Measurements from ENCODE around the gene SLC17A1. TPM values are rescaled to one million over a fixed set of nuclear protein-coding genes. Genes with fewer than 3 reads are reported as not detected.

The SLC17A1 gene
- total and polyA plus RNA-seq, 2 donors (not counting 3 experiments of a cell fraction or from before 2014, with no cell fraction given), result not detected

DNA sequence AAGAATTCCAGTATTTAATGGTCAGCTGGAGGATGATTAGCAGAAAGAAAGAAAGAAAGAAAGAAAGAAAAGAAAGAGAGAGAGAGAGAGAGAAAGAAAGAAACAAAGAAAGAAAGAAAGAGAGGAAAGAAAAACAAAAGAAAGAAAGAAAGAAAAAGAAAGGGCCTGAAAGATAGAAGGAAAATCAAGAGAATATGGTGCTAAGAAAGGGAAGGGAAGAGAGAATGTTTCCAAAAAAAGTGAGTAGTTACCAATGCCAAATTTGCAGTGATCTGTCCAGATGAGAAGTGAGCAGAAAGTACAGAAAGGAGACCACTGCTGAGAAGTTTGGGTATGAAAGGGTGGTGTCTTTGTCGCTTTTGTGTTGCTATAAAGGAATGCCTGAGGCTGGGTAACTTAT lies 50.7 kb downstream of the SLC17A1 start:
- no peak overlapping the region for H2AFZ ChIP-seq (ENCODE audit: low read depth, low read length)
- ChIA-PET POLR2A (no interaction called here), CTCF (no interaction called here)
- no peaks in the 10 kb centered on the region for H3K79me2 ChIP-seq (ENCODE audit: control insufficient read depth, insufficient read depth, low read length)
- H4K20me1 ChIP-seq (replicated peaks; ENCODE audit: control insufficient read depth, extremely low read depth, insufficient read depth, low read length), result no peaks in the 10 kb centered on the region
- H3K4me1 ChIP-seq (ENCODE audit: control insufficient read depth, extremely low read depth, insufficient read depth, low read length), result no peaks in the 10 kb centered on the region
- no peaks in the 10 kb centered on the region for H3K9me1 ChIP-seq (replicated peaks; ENCODE audit: control insufficient read depth, extremely low read depth, insufficient read depth, low read length)
- DNase-seq (ENCODE audit: low read depth, low spot score), result no peak
- FAIRE-seq, result no peak
- no peak overlapping the region for H3K27ac ChIP-seq (ENCODE audit: insufficient read depth, low read depth, low read length)
- BruUV-seq (replicated peaks), result no TSS peak
- no peak overlapping the region for H3K4me2 ChIP-seq (ENCODE audit: insufficient read depth, low read length)
- H3K9ac ChIP-seq (replicated peaks; ENCODE audit: extremely low read depth, insufficient read depth, low read length), result no peak overlapping the region
- H3K36me3 ChIP-seq (ENCODE audit: control insufficient read depth in 2 of 2, extremely low read depth in 1 of 2, insufficient read depth in 2 of 2, low read length in 2 of 2), result no peaks in the 10 kb centered on the region
- H3K9me3 ChIP-seq (replicated peaks; ENCODE audit: control insufficient read depth, insufficient read depth, low read length), result no peaks in the 10 kb centered on the region
- dilution Hi-C loops (cut with MboI; ENCODE audit: extremely low pct_ligation_motif_present, low sequenced_read_pairs) (no loop called here), intact Hi-C loops (cut with micrococcal nuclease) (no loop called here)
- peaks cover 0 to 1% of the 10 kb centered on the region in 2 experiments for H3K27me3 ChIP-seq (ENCODE audit: control insufficient read depth in 2 of 2, insufficient read depth in 2 of 2, low read length in 2 of 2)
- TF ChIP-seq MYC (IDR thresholded peaks at IDR 0.05; ENCODE audit: low read depth, low read length) (no peak), EZH2 (IDR thresholded peaks at IDR 0.05; ENCODE audit: borderline replicate concordance, low read depth, low read length, severe bottlenecking) (no peak), JUN (IDR thresholded peaks at IDR 0.05; ENCODE audit: borderline replicate concordance, insufficient read depth, insufficient read length, low read depth) (no peak), FOS (IDR thresholded peaks at IDR 0.05; ENCODE audit: borderline replicate concordance, insufficient read depth, low read length) (no peak), GATA2 (IDR thresholded peaks at IDR 0.05; ENCODE audit: insufficient read depth, insufficient read length, low read depth, low read length) (no peak), POLR2A (IDR thresholded peaks at IDR 0.05; ENCODE audit: low read depth, low read length) (no peak), POLR2AphosphoS5 (IDR thresholded peaks at IDR 0.05; ENCODE audit: insufficient read depth, low read depth, low read length) (no peak)
- TF ChIP-seq, protein P1, sequence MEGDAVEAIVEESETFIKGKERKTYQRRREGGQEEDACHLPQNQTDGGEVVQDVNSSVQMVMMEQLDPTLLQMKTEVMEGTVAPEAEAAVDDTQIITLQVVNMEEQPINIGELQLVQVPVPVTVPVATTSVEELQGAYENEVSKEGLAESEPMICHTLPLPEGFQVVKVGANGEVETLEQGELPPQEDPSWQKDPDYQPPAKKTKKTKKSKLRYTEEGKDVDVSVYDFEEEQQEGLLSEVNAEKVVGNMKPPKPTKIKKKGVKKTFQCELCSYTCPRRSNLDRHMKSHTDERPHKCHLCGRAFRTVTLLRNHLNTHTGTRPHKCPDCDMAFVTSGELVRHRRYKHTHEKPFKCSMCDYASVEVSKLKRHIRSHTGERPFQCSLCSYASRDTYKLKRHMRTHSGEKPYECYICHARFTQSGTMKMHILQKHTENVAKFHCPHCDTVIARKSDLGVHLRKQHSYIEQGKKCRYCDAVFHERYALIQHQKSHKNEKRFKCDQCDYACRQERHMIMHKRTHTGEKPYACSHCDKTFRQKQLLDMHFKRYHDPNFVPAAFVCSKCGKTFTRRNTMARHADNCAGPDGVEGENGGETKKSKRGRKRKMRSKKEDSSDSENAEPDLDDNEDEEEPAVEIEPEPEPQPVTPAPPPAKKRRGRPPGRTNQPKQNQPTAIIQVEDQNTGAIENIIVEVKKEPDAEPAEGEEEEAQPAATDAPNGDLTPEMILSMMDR (IDR thresholded peaks at IDR 0.05; ENCODE audit: extremely low read depth in 1 of 2, insufficient read depth in 1 of 2, low read depth in 1 of 2, low read length in 2 of 2), result no peak
- TF ChIP-seq, protein P2, sequence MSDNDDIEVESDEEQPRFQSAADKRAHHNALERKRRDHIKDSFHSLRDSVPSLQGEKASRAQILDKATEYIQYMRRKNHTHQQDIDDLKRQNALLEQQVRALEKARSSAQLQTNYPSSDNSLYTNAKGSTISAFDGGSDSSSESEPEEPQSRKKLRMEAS (IDR thresholded peaks at IDR 0.05; ENCODE audit: insufficient read depth, insufficient read length), result no peak
- no peak overlapping the region for H3K4me3 ChIP-seq (replicated peaks in 1 of 3; ENCODE audit: insufficient read depth in 1 of 3, low read depth in 1 of 3, low read length in 3 of 3)

Measured in endothelial cell of umbilical vein (primary cell).